ENCODE results near the gene NUTM2F. TPM values are rescaled to one million over a fixed set of nuclear protein-coding genes. Genes with fewer than 3 reads are reported as not detected.
"Not testable (repeated sequence)": the region's sequence is repeated elsewhere in the genome, so short reads cannot be mapped to it uniquely, and the experiment has no call there.

NUTM2F gene
- polyA plus RNA-seq, 4 donors = 0.07 TPM; not detected in 3

- DNase-seq (ENCODE audit: low read depth in 4 of 4, low spot score in 3 of 4) = not testable (repeated sequence)
Measured at GRCh38 chr9:94317949-94318657, 10.3 kb downstream of the NUTM2F start.

DNA sequence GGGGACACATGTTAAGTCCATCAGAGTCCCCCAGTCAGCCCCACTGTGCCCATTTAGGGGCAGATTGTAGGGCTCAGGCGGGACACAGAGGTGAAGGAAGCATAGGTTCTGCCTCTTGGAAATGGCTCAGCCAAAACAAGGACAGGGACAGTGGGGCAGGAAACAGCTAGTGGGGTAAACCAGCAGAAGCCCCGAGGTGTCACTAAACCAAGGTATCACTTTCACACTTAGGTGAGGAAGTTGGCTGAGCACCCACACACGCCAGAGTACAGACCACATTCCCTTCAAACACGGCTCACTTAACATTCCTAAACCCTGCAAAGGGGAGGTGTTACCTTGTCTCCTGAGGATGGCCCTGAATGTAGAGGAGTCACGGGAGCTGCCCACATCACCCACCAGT lies 12.2 kb downstream of the NUTM2F start:
- DNase-seq (ENCODE audit: low read depth in 4 of 4, low spot score in 3 of 4) = not testable (repeated sequence)

GRCh38 chr9:94315034-94315984 lies 13.1 kb downstream of the NUTM2F start:
- DNase-seq (ENCODE audit: low read depth in 4 of 4, low spot score in 3 of 4) = not testable (repeated sequence)

DNA sequence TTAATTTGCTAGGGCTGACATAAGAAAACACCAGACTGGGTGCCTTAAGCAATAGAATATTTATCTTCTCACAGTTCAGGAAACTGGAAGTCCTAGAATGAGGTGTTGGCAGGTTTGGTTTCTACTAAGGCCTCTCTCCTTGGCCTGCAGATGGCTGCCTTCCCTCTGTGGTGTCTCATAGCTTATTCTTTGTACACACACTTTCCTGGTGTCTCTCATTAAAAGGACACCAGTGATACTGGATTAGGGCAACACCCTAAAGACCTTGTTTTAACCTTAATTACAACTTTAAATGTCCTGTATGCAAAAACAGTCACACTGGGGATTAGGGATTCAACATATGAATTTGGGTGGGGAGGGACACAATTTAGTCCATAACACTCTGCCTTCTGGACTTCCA lies 25.1 kb downstream of the NUTM2F start:
- no peak for DNase-seq (ENCODE audit: low read depth in 4 of 4, low spot score in 3 of 4)

DNA sequence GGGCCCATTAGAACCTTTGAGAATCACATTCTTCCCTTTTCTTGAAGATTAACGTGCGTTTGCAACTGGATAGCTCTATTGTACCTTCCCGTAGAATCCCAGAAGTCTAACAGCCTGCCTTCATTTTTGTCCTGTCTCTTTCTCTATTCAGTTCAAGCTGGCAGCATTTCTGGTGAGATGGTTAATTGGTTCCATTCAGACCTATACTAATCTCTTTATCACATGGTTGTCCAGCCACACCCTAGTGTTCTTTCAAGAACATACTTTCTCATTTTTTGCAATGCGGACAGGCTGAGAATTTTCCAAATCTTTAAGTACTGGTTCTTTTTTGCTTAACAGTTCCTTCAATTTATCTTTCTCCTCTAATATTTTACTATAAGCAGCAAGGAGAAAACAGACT lies 26.0 kb downstream of the NUTM2F start:
- no peak for DNase-seq (ENCODE audit: low read depth in 4 of 4, low spot score in 3 of 4)

DNA sequence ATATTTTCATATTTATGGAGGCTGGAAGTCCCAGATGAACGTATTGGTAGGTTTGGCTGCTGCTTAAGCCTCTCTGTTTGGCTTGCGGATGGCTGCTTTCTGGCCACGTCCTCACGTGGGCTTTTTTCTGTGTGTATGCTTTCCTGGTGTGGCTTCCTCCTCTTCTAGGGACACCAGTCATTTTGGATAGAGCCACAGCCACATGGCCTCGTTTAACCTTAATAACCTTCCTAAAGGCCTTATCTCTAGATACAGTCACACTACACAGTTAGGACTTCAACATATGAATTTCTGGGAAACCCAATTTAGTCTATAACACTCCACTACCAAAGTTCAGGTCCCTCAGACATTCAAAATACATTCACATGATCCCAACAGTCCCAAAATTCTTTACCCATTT lies 26.9 kb downstream of the NUTM2F start:
- DNase-seq (ENCODE audit: low read depth in 4 of 4, low spot score in 3 of 4) = no peak

GRCh38 chr9:94300470-94301301 lies 27.8 kb downstream of the NUTM2F start:
- DNase-seq (ENCODE audit: low read depth in 4 of 4, low spot score in 3 of 4) = no peak

GRCh38 chr9:94298949-94299599 lies 29.4 kb downstream of the NUTM2F start:
- DNase-seq (ENCODE audit: low read depth in 4 of 4, low spot score in 3 of 4) = no peak

- DNase-seq (ENCODE audit: low read depth in 4 of 4, low spot score in 3 of 4) = no peak
Measured at GRCh38 chr9:94289691-94290090, 38.8 kb downstream of the NUTM2F start.

- DNase-seq (ENCODE audit: low read depth in 4 of 4, low spot score in 3 of 4) = no peak
Measured at GRCh38 chr9:94287877-94288513, 40.4 kb downstream of the NUTM2F start.

DNA sequence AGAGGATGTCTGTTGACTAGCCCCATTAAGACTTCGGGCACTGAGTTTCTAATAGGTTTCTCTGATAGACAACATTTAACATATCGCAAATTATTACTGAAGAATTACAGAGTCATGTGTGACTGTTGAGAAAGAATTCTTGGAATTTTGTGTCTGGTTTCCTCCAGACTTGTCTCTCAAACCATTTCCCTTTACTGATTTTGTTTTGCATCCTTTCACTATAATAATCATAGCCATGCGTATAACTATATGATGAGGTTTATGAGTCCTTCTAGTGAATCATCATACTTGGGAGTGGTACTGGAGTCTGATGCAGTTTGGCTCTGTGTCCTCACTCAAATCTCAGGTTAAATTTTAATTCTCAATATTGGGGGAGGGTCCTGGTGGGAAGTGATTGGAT lies 42.3 kb downstream of the NUTM2F start:
- DNase-seq (ENCODE audit: low read depth in 4 of 4, low spot score in 3 of 4) = no peak

DNA sequence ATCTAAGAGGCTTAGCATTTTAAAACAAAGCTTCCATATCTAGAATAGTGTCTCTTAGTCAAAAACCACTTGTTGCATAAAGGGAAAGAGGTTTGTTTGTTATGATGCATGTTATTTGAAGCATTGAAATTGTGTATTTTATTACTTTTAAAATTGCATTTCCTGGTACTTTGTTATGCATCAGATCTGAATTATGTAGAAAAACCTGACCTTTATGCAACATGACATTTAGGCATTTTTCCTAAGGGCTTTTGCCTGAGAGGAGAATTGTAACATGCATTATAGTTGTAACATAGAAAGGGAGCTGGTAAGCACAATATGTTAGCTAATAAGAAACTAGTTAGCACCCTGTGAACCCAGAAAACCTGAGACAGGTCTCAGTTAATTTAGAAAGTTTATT lies 47.3 kb downstream of the NUTM2F start:
- DNase-seq (ENCODE audit: low read depth in 4 of 4, low spot score in 3 of 4) = no peak

DNA sequence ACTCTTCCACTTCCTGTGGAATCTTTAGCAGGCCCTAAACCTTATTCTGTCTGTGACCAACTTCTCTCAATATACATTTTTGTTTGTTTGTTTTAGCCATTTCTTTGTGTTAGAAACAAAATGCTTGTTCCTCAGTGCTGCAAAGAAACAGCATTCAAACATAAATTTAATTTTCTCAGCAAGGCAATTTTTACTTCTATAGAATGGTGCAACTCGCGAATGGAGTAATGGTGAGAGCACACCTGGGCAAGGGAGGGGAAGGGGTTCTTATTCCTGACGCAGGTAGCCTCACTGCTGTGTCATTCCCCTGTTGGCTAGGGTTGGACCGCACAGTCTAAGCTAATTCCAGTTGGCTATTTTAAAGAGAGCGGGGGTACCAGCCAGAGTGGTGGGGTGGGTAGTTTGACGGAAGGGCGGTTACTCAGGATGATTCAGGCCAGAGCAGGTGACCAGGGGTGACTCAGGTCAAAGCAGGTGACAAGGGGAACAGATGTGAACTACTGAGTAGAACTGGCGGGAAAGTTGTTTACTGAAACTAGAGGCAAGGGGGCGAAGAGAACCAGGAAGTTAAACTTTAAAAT lies 47.9 kb downstream of the NUTM2F start:
- DNase-seq (ENCODE audit: low read depth in 4 of 4, low spot score in 3 of 4) = no peak

DNA sequence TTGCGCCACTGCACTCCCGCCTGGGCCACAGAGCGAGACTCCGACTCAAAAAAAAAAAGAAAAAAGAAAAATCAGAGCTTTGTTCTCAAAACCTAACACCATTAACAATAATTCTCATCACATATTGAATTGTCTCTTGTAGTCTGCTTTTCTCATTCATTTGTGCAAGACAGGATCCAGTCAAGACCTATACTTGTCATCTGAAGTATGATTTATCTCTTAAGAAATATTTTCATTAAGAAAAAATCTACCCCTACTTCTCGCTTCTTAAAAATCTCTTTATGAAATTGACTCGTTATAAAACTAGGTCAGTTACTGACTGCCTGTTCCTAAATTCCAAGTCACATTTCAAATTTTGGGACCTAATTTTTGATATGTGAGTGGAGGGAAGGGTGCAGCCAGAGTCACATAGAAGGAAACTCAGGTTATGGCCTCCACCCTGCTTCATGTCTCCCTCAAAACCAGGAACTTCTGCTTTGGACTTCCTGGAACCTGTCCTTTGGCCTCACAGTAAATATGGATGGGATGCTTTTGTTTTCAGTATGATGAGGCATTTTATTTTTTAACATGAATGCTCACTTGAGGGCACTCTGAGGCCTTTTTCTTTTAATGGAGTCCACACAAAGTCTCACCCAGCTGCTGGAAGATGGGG lies 50.4 kb downstream of the NUTM2F start:
- no peak for DNase-seq (ENCODE audit: low read depth in 4 of 4, low spot score in 3 of 4)

GRCh38 chr9:94277029-94277428 lies 51.4 kb downstream of the NUTM2F start:
- not testable (repeated sequence) for DNase-seq (ENCODE audit: low read depth in 4 of 4, low spot score in 3 of 4)

GRCh38 chr9:94270009-94270408 lies 58.4 kb downstream of the NUTM2F start:
- DNase-seq (ENCODE audit: low read depth in 4 of 4, low spot score in 3 of 4) = no peak

- DNase-seq (ENCODE audit: low read depth in 4 of 4, low spot score in 3 of 4) = no peak
Measured at GRCh38 chr9:94269264-94269663, 59.2 kb downstream of the NUTM2F start.

All from left renal pelvis (tissue), 4 donors.